K562 (cell line): Measurements from ENCODE around the gene UBE2G2.

Experiments used
- BMI1 ChIP-seq: fragments of 150-350 bp; IDR thresholded peaks from 2 replicates; pipeline ENCODE4 v1.6.1; 2014; ENCODE audit warnings: low read length
- FOS ChIP-seq: IDR thresholded peaks from 3 replicates; pipeline ENCODE4 v1.6.1; 2011; ENCODE audit not compliant: insufficient read length; ENCODE audit errors: extremely low read depth
- KLF16 ChIP-seq: IDR thresholded peaks from 2 replicates; pipeline ENCODE4 v1.6.1; 2016; ENCODE audit warnings: antibody characterized with exemption
- MAZ ChIP-seq, 2 experiments: fragments of 450-650 bp in 1 of 2; sonication (generic) in 1 of 2; formaldehyde crosslinking; IDR thresholded peaks in 1 of 2; conservative IDR thresholded peaks in 1 of 2; 2 replicates each; pipeline versions ENCODE4 v1.4.0 to v1.5.0; 2020; ENCODE audit warnings: mild to moderate bottlenecking in 1 of 2, missing genetic modification reagents in 1 of 2
- NCOA2 ChIP-seq, 2 experiments: fragments of 450-650 bp; IDR thresholded peaks; 2 replicates each; pipeline ENCODE4 v1.6.1; 2018; ENCODE audit warnings: mild to moderate bottlenecking in 2 of 2, moderate library complexity in 1 of 2; ENCODE audit not compliant: partially characterized antibody in 2 of 2
- POLR2AphosphoS5 ChIP-seq: IDR thresholded peaks from 2 replicates; pipeline ENCODE4 v1.6.1; 2011; ENCODE audit warnings: mild to moderate bottlenecking, low read depth, low read length, moderate library complexity; ENCODE audit not compliant: control insufficient read depth, insufficient read depth
- RB1 ChIP-seq: fragments of 450-650 bp; IDR thresholded peaks from 2 replicates; pipeline ENCODE4 v1.6.1; 2017; ENCODE audit warnings: low read depth, mild to moderate bottlenecking
- SIN3B ChIP-seq: fragments of 450-650 bp; IDR thresholded peaks from 2 replicates; pipeline ENCODE4 v1.6.1; 2017; ENCODE audit warnings: low read depth, mild to moderate bottlenecking, moderate library complexity
- SREBF2 ChIP-seq: sonication (generic); formaldehyde crosslinking; IDR thresholded peaks from 2 replicates; pipeline ENCODE4 v1.4.0; 2020; ENCODE audit warnings: mild to moderate bottlenecking, missing genetic modification reagents
- TF ChIP-seq, protein P1 (sequence below), 3 experiments: IDR thresholded peaks in 2 of 3; conservative IDR thresholded peaks in 1 of 3; 2 replicates each; pipeline ENCODE4 v1.5.1; 2011 to 2012; ENCODE audit warnings: low read length in 3 of 3, mild to moderate bottlenecking in 3 of 3, control low read depth in 2 of 3, improper control_type of control experiment in 1 of 3, inconsistent platforms in 1 of 3, low read depth in 1 of 3, mixed read lengths in 1 of 3, moderate library complexity in 1 of 3; ENCODE audit not compliant: insufficient read depth in 2 of 3
- TF ChIP-seq, protein P2 (sequence below): IDR thresholded peaks from 3 replicates; pipeline ENCODE4 v1.6.1; 2011; ENCODE audit warnings: borderline replicate concordance, mild to moderate bottlenecking; ENCODE audit not compliant: insufficient read length, insufficient read depth
- TF ChIP-seq, protein P3 (sequence below), 2 experiments: fragments of 450-650 bp in 1 of 2; sonication (generic) in 1 of 2; formaldehyde crosslinking in 1 of 2; IDR thresholded peaks in 1 of 2; conservative IDR thresholded peaks in 1 of 2; 2 replicates each; pipeline versions ENCODE4 v1.6.1 to v1.8.1; 2016 to 2023; ENCODE audit warnings: mild to moderate bottlenecking in 2 of 2, moderate library complexity in 2 of 2, inconsistent platforms in 1 of 2, missing genetic modification reagents in 1 of 2

DNA sequence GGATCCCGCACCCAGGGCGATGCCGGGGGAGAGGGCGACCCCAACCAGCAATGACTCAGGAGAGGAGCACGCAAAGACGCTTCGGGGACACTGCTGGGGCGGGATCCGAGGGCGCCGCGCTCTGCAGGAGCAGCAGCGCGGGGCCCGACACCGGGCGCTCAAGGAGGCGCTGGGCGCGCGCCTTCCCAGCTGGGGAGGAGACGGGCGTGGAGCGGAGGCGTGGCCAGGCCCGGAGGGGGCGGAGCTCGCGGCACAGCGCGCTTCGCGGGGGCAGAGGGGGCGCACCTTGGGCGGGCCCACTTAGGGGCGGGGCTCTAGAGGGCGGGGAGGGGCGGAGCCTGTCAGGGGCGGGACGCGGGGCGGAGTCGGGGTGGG lies 15.9 kb upstream of the UBE2G2 start:
- TF ChIP-seq SREBF2 (no peak), NCOA2 (IDR thresholded peaks at IDR 0.05; ENCODE audit: partially characterized antibody in 2 of 2) (no peak), BMI1 (no peak), MAZ (CRISPR knock-in tag; conservative IDR thresholded peaks at IDR 0.05 in 1 of 2, IDR thresholded peaks at IDR 0.05 in 1 of 2) (peak in 1 of 2 experiments; percentile 73; a peak in 2 of 4 replicates), KLF16 (no peak), SIN3B (no peak), POLR2AphosphoS5 (no peak; the same call in 1 of the 2 replicates), FOS (no peak), RB1 (peak; percentile 38)
- TF ChIP-seq, protein P1, sequence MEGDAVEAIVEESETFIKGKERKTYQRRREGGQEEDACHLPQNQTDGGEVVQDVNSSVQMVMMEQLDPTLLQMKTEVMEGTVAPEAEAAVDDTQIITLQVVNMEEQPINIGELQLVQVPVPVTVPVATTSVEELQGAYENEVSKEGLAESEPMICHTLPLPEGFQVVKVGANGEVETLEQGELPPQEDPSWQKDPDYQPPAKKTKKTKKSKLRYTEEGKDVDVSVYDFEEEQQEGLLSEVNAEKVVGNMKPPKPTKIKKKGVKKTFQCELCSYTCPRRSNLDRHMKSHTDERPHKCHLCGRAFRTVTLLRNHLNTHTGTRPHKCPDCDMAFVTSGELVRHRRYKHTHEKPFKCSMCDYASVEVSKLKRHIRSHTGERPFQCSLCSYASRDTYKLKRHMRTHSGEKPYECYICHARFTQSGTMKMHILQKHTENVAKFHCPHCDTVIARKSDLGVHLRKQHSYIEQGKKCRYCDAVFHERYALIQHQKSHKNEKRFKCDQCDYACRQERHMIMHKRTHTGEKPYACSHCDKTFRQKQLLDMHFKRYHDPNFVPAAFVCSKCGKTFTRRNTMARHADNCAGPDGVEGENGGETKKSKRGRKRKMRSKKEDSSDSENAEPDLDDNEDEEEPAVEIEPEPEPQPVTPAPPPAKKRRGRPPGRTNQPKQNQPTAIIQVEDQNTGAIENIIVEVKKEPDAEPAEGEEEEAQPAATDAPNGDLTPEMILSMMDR (IDR thresholded peaks at IDR 0.05 in 2 of 3, conservative IDR thresholded peaks at IDR 0.05 in 1 of 3; ENCODE audit: insufficient read depth in 2 of 3, low read depth in 1 of 3, low read length in 3 of 3) = peak in 2 of 3 experiments; percentile 13 to 16; a peak in 1 of 6 replicates
- TF ChIP-seq, protein P2, sequence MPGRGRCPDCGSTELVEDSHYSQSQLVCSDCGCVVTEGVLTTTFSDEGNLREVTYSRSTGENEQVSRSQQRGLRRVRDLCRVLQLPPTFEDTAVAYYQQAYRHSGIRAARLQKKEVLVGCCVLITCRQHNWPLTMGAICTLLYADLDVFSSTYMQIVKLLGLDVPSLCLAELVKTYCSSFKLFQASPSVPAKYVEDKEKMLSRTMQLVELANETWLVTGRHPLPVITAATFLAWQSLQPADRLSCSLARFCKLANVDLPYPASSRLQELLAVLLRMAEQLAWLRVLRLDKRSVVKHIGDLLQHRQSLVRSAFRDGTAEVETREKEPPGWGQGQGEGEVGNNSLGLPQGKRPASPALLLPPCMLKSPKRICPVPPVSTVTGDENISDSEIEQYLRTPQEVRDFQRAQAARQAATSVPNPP = no peak
- TF ChIP-seq, protein P3, sequence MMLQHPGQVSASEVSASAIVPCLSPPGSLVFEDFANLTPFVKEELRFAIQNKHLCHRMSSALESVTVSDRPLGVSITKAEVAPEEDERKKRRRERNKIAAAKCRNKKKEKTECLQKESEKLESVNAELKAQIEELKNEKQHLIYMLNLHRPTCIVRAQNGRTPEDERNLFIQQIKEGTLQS (IDR thresholded peaks at IDR 0.05) = no peak
- TF ChIP-seq, protein P3 (CRISPR knock-in tag; conservative IDR thresholded peaks at IDR 0.05) = no peak
